Measurements from ENCODE around the gene PHACTR1.

The PHACTR1 gene

GRCh38 chr6:13308332-13308731 is 591.8 kb downstream of the PHACTR1 start:
- H3K18ac ChIP-seq (ENCODE audit: low read depth in 1 of 2, low read length in 2 of 2), result no peak overlapping the region

DNA sequence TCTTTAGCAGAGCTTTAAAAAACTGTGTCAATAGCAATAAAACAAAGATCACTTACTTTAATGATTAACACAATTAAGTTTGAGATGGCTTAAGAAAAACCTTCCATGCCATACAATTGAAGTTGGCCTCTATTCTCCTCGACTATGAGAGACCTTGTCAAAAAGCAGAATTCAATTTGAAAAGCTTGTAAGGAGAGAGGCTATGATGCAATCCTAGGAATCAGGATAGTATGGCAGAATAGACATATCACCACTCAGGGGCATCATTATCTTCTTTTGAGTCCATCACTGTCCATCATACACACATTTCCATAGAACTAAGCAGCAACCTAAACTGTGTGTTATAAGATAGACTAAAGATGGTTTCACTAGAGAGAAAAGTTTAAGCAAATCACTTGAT is 594.6 kb downstream of the PHACTR1 start:
- Histone ChIP-seq H2BK15ac (ENCODE audit: low read depth, poor library complexity, severe bottlenecking) (no peak overlapping the region), H3K27ac (ENCODE audit: low read length, poor library complexity, severe bottlenecking) (no peak overlapping the region), H2AK5ac (ENCODE audit: low read length, severe bottlenecking) (no peak overlapping the region), H2BK120ac (ENCODE audit: low read depth, low read length) (no peak overlapping the region), H3K9ac (ENCODE audit: low read length) (no peak overlapping the region), H3K18ac (ENCODE audit: low read depth in 1 of 2, low read length in 2 of 2) (no peak overlapping the region), H3K4me3 (ENCODE audit: insufficient read depth in 1 of 2, low read depth in 1 of 2, low read length in 2 of 2) (no peak overlapping the region), H3K4me1 (ENCODE audit: control insufficient read depth, insufficient read depth, low read depth, low read length) (peaks cover 3% of the 10 kb centered on the region), H3K14ac (ENCODE audit: low read length in 2 of 2) (no peak overlapping the region), H2BK5ac (ENCODE audit: low read depth, low read length, poor library complexity, severe bottlenecking) (no peak overlapping the region), H3K4me2 (ENCODE audit: low read length, poor library complexity, severe bottlenecking) (no peak overlapping the region), H3K4ac (ENCODE audit: low read depth in 1 of 2, low read length in 2 of 2) (no peak overlapping the region), H2AFZ (ENCODE audit: low read depth, low read length) (no peak overlapping the region), H3K79me1 (replicated peaks; ENCODE audit: low read length, poor library complexity, severe bottlenecking) (peaks cover 4% of the 10 kb centered on the region), H4K8ac (ENCODE audit: low read length) (no peak overlapping the region), H3K27me3 (ENCODE audit: control insufficient read depth in 1 of 2, insufficient read depth in 1 of 2, low read length in 2 of 2) (no peaks in the 10 kb centered on the region), H3K23ac (ENCODE audit: low read length in 2 of 2) (no peak overlapping the region), H4K91ac (ENCODE audit: low read length) (no peak overlapping the region), H3K9me3 (ENCODE audit: control insufficient read depth, low read length) (no peaks in the 10 kb centered on the region), H3K36me3 (ENCODE audit: control insufficient read depth in 1 of 2, insufficient read depth in 2 of 2, low read depth in 1 of 2, low read length in 2 of 2) (peaks cover 13 to 80% of the 10 kb centered on the region in 2 experiments), H2BK12ac (ENCODE audit: low read length in 2 of 2) (no peak overlapping the region)
- no peak for DNase-seq
- WGBS, result 40% methylated on average over 1 of the region's 1 CpG

More at GRCh38 chr6:13308332-13308731, 591.8 kb downstream of the PHACTR1 start:
- H3K14ac ChIP-seq (ENCODE audit: low read length in 2 of 2), result no peak overlapping the region
- H2BK120ac ChIP-seq (ENCODE audit: low read depth, low read length), result no peak overlapping the region
- H2BK12ac ChIP-seq (ENCODE audit: low read length in 2 of 2), result no peak overlapping the region
- H2AFZ ChIP-seq (ENCODE audit: low read depth, low read length), result no peak overlapping the region
- H3K9me3 ChIP-seq (ENCODE audit: control insufficient read depth, low read length), result no peaks in the 10 kb centered on the region
- no peak overlapping the region for H3K9ac ChIP-seq (ENCODE audit: low read length)
- no peak for DNase-seq
- peaks cover 8 to 70% of the 10 kb centered on the region in 2 experiments for H3K36me3 ChIP-seq (ENCODE audit: control insufficient read depth in 1 of 2, insufficient read depth in 2 of 2, low read depth in 1 of 2, low read length in 2 of 2)
- no peak overlapping the region for H2BK5ac ChIP-seq (ENCODE audit: low read depth, low read length, poor library complexity, severe bottlenecking)
- H3K4ac ChIP-seq (ENCODE audit: low read depth in 1 of 2, low read length in 2 of 2), result no peak overlapping the region
- peaks cover 11% of the 10 kb centered on the region for H3K4me1 ChIP-seq (ENCODE audit: control insufficient read depth, insufficient read depth, low read depth, low read length)
- no peak overlapping the region for H4K8ac ChIP-seq (ENCODE audit: low read length)
- peaks cover 7% of the 10 kb centered on the region for H3K79me1 ChIP-seq (replicated peaks; ENCODE audit: low read length, poor library complexity, severe bottlenecking)
- no peak overlapping the region for H3K4me3 ChIP-seq (ENCODE audit: insufficient read depth in 1 of 2, low read depth in 1 of 2, low read length in 2 of 2)
- H2BK15ac ChIP-seq (ENCODE audit: low read depth, poor library complexity, severe bottlenecking), result no peak overlapping the region
- H3K27me3 ChIP-seq (ENCODE audit: control insufficient read depth in 1 of 2, insufficient read depth in 1 of 2, low read length in 2 of 2), result no peaks in the 10 kb centered on the region
- no peak overlapping the region for H4K91ac ChIP-seq (ENCODE audit: low read length)
- H3K27ac ChIP-seq (ENCODE audit: low read length, poor library complexity, severe bottlenecking), result peak overlapping the region; percentile 90
- H3K4me2 ChIP-seq (ENCODE audit: low read length, poor library complexity, severe bottlenecking), result no peak overlapping the region
- WGBS, result no CpG with 5 or more reads among the region's 1 CpG
- peak overlapping the region; percentile 36 for H2AK5ac ChIP-seq (ENCODE audit: low read length, severe bottlenecking)
- no peak overlapping the region for H3K23ac ChIP-seq (ENCODE audit: low read length in 2 of 2)

DNA sequence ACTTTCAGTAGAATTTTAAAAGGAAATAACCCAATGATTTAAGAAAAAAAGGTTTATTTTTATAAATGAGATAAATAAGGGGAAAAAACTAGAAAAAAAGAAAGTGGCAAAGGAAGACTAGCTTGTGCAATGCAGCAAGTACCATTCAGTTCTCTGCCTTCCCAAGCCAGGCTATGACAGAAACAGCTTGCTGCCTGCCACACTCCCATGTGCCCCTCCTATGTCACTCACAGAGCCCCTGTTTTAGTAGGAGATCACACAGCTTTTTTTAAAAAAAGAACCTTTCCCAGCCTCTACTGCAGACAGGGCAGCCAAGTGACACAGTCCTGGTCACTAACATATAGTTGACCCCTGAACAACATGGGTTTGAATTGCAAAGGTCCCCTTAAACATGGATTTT is 598.2 kb downstream of the PHACTR1 start:
- Histone ChIP-seq H2BK12ac (ENCODE audit: low read length in 2 of 2) (no peak overlapping the region), H3K23ac (ENCODE audit: low read length in 2 of 2) (no peak overlapping the region), H2AK5ac (ENCODE audit: low read length, severe bottlenecking) (no peak overlapping the region), H2AFZ (ENCODE audit: low read depth, low read length) (no peak overlapping the region), H3K36me3 (ENCODE audit: control insufficient read depth in 1 of 2, insufficient read depth in 2 of 2, low read depth in 1 of 2, low read length in 2 of 2) (peaks cover 29 to 86% of the 10 kb centered on the region in 2 experiments), H3K18ac (ENCODE audit: low read depth in 1 of 2, low read length in 2 of 2) (no peak overlapping the region), H3K9ac (ENCODE audit: low read length) (no peak overlapping the region), H4K8ac (ENCODE audit: low read length) (no peak overlapping the region), H2BK5ac (ENCODE audit: low read depth, low read length, poor library complexity, severe bottlenecking) (no peak overlapping the region), H3K4me2 (ENCODE audit: low read length, poor library complexity, severe bottlenecking) (no peak overlapping the region), H3K27ac (ENCODE audit: low read length, poor library complexity, severe bottlenecking) (no peak overlapping the region), H3K27me3 (ENCODE audit: control insufficient read depth in 1 of 2, insufficient read depth in 1 of 2, low read length in 2 of 2) (no peaks in the 10 kb centered on the region), H3K4me1 (ENCODE audit: control insufficient read depth, insufficient read depth, low read depth, low read length) (no peaks in the 10 kb centered on the region), H3K4me3 (ENCODE audit: insufficient read depth in 1 of 2, low read depth in 1 of 2, low read length in 2 of 2) (no peak overlapping the region), H3K4ac (ENCODE audit: low read depth in 1 of 2, low read length in 2 of 2) (no peak overlapping the region), H3K79me1 (replicated peaks; ENCODE audit: low read length, poor library complexity, severe bottlenecking) (peaks cover 10% of the 10 kb centered on the region), H2BK120ac (ENCODE audit: low read depth, low read length) (no peak overlapping the region), H4K91ac (ENCODE audit: low read length) (no peak overlapping the region), H2BK15ac (ENCODE audit: low read depth, poor library complexity, severe bottlenecking) (no peak overlapping the region), H3K9me3 (ENCODE audit: control insufficient read depth, low read length) (no peaks in the 10 kb centered on the region), H3K14ac (ENCODE audit: low read length in 2 of 2) (no peak overlapping the region)
- no peak for DNase-seq

DNA sequence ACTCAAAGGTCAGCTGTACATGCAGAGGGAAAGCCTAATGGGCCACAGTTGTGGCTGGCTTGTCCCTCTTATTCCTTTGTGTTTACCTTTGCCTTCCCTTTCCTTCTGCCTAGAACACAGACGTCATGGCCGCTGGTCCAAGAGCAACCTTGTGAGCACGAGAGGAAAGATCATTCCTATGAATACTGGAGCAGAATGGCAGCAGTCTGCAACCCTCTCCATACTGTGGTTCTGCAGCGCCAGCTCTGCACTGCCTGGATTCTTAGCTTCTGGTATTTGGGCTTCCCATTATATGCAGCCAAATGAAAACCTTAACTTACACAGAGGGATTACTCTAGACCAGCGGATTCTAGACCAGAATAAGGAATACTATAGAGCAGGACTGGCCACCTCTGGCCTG is 599.3 kb downstream of the PHACTR1 start:
- 98% methylated on average over 5 of the region's 5 CpGs for WGBS
- no peak overlapping the region for H2BK15ac ChIP-seq (ENCODE audit: low read depth, poor library complexity, severe bottlenecking)

More for the DNA sequence above, 599.3 kb downstream of the PHACTR1 start:
- Histone ChIP-seq H3K14ac (ENCODE audit: low read length in 2 of 2) (no peak overlapping the region), H3K4me2 (ENCODE audit: low read length, poor library complexity, severe bottlenecking) (no peak overlapping the region), H2BK5ac (ENCODE audit: low read depth, low read length, poor library complexity, severe bottlenecking) (no peak overlapping the region), H3K27ac (ENCODE audit: low read length, poor library complexity, severe bottlenecking) (no peak overlapping the region), H3K4me3 (ENCODE audit: insufficient read depth in 1 of 2, low read depth in 1 of 2, low read length in 2 of 2) (no peak overlapping the region), H4K8ac (ENCODE audit: low read length) (no peak overlapping the region), H3K79me1 (replicated peaks; ENCODE audit: low read length, poor library complexity, severe bottlenecking) (peaks cover 11% of the 10 kb centered on the region), H2BK12ac (ENCODE audit: low read length in 2 of 2) (no peak overlapping the region), H3K9ac (ENCODE audit: low read length) (no peak overlapping the region), H3K23ac (ENCODE audit: low read length in 2 of 2) (no peak overlapping the region), H4K91ac (ENCODE audit: low read length) (no peak overlapping the region), H2BK120ac (ENCODE audit: low read depth, low read length) (no peak overlapping the region), H3K18ac (ENCODE audit: low read depth in 1 of 2, low read length in 2 of 2) (no peak overlapping the region), H3K4ac (ENCODE audit: low read depth in 1 of 2, low read length in 2 of 2) (no peak overlapping the region), H3K9me3 (ENCODE audit: control insufficient read depth, low read length) (no peaks in the 10 kb centered on the region), H3K36me3 (ENCODE audit: control insufficient read depth in 1 of 2, insufficient read depth in 2 of 2, low read depth in 1 of 2, low read length in 2 of 2) (peaks cover 31 to 89% of the 10 kb centered on the region in 2 experiments), H2AK5ac (ENCODE audit: low read length, severe bottlenecking) (no peak overlapping the region), H2AFZ (ENCODE audit: low read depth, low read length) (no peak overlapping the region), H3K27me3 (ENCODE audit: control insufficient read depth in 1 of 2, insufficient read depth in 1 of 2, low read length in 2 of 2) (no peaks in the 10 kb centered on the region), H3K4me1 (ENCODE audit: control insufficient read depth, insufficient read depth, low read depth, low read length) (no peaks in the 10 kb centered on the region)
- DNase-seq, result no peak

Data from mesenchymal stem cell (in vitro differentiated cells and primary cell).